NCI-H2029 (cell line): ENCODE measurements around the gene GPR33.
"Not testable (repeated sequence)": the region's sequence is repeated elsewhere in the genome, so short reads cannot be mapped to it uniquely, and the experiment has no call there.

ENCODE experiments used
- DNase-seq: peaks from one replicate; lab custom pipeline; 2025; lab: John Stamatoyannopoulos, UW

GPR33 gene

DNA sequence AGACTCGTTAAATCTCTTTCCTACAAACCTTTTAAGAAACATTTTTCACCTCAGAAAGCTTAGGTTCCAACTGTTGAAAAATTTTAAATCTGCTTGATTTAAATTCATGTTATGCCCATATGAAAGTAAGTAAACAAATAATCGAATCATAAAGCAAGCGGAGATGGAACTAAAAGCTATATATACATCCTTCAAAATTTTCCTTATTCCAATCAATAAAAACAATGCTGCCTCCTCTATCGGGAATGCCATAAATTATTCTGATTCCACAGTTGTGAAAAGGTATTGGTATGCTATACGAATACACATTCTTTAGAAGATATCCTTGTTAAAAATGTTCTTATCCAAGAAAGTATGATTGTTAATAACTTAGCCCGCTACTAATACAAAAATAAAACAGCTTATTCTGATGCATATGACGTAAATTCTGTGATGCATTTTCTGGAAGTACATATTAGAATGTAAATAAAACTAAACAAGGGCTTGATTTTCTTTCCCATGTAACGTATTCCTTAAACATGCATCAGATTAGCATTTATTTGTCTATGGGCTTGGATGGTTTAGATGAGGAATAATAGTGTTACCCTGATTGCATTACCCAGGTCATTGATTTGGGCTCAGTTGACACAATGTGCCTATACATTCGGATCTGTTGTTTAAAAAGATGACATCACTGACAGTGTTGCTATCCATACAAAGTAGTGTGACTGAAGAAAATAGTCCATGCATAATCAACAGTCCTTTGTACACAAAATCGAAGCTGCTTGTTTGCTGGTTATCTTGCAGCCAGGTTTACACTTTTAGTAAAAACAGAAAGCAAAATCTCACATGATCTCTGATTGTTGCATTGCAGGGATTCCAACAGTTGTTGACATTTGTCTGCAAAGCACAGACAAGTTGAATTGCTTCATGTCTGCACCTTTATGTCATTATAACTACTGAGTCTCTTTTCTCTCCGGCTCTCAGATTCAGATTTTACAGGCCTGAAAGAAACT is 29.9 kb downstream of the GPR33 start:
- no peak for DNase-seq

DNA sequence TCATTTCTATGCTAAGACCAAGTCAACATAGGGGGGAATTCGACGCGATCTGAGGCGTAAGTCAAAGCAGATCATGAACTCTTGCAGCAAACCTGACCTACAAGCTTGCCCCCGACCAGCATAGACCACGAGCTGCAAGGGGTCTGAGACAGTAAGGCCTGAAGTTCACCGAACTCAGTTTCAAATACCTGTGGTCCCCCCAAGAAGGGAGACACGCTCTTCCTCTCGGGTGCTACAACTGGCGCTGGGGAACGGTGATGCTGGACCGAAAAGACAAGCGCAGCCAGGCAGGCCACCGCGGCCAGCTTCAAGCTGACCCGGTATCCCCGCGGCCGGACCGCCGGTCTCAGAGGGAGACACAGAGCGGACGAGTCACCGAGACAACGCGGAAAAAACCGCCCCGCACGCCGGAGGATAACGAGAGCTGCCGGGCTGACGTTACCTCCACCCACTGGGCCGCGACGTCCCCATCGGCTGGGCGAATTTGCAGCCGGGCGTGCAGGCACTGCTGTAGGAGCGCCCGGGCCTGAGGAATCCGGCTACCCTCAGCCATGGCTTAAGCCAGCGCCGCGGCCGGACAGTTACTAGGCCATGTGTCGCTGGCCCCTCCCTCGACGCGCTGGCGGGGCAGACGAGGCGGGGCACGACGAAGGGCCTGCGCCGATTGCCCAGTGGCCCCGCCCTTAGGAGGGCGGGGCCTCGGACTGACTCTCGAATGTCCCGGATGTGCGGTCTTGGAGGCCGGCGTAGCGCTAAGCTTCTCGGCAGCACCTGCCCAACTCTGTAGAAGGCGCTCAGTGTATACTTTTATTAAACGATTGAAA is 30.8 kb downstream of the GPR33 start, which contains the start of gene DTD2:
Gene DTD2 (minus strand): TSS at position 666 of the 824 bp plus-strand sequence. CDS start 113 bp downstream, at position 553.
- peak; percentile 100 for DNase-seq

DNA sequence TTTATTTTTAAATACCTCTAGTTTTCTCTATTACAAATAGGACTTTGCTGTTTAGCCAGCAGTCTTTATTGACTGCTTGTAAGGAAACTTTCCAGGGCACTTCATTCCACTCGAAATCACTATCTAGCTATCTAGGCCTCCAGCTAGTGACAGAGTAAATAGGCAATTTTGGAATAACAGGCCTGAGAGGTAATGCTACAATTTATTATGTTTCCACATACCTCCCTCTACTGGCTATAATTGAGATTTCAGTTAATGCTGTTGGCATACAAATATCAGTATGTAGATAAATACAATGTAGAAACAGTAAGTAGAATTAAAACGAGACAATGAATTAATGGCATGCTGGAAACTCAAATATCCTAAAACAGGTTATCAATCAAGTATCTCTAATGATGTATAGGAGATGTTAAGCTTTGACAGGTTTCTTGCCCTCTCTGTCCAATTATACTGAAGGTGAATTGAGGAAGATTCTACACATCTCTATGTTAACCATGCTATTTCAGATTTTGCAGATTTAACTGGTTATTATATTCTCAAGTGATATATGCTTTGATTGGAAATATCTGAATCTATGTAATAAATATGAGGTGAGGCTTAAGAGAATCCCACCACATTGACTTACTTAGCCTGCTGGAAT is 37.7 kb downstream of the GPR33 start:
- DNase-seq = peak; percentile 83

DNA sequence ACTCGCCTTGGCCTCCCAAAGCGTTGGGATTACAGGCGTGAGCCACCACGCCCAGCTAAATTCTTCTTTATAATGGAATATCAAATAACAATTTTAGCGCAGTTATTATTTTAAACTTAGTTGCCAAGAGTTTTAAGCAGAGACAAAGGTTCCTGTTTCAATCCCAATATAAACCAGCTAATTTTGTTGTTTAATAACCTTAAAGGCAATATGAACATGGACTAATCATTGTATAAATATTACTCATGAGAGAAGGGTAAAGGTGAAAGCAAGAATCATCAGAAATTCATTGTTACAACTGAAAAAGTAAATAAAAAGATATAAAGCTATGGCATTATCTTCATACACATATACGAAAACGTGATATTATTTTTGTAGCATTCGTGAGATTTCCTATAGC is 38.7 kb downstream of the GPR33 start:
- DNase-seq = no peak

DNA sequence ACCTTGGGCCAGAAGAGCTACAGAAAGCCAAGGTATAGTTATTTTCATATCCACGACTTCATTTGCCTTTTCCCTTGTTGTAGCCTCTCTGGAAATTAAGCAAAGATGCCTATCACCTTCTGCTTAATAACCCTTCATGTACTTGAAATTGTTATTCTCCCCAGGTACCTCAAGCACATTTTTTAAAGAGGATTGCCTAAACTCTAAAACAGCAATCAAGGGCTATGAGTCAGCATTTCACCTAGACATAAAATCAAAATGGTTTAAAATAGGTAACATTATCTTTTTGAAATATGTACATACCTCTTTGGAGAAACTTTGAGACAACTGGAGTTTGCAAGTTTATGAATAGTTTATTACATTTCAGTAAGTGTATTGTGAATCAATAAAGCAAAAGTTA is 42.1 kb downstream of the GPR33 start:
- DNase-seq = no peak

DNA sequence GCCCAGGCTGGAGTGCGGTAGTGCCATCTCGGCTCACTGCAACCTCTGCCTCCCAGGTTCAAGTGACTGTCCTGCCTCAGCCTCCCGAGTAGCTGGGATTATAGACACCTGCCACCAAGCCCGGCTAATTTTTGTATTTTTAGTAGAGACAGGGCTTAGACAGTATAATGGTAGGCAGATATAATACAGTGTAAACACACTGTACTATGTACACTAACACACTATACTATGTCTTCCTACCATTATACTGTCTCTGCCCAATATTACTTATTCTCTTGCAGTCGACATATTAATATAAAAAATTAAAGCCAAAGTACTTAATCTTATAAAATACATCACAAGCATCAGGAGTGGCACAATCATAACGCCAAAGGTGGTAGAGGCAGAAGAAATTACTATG is 45.6 kb downstream of the GPR33 start:
- no peak for DNase-seq

DNA sequence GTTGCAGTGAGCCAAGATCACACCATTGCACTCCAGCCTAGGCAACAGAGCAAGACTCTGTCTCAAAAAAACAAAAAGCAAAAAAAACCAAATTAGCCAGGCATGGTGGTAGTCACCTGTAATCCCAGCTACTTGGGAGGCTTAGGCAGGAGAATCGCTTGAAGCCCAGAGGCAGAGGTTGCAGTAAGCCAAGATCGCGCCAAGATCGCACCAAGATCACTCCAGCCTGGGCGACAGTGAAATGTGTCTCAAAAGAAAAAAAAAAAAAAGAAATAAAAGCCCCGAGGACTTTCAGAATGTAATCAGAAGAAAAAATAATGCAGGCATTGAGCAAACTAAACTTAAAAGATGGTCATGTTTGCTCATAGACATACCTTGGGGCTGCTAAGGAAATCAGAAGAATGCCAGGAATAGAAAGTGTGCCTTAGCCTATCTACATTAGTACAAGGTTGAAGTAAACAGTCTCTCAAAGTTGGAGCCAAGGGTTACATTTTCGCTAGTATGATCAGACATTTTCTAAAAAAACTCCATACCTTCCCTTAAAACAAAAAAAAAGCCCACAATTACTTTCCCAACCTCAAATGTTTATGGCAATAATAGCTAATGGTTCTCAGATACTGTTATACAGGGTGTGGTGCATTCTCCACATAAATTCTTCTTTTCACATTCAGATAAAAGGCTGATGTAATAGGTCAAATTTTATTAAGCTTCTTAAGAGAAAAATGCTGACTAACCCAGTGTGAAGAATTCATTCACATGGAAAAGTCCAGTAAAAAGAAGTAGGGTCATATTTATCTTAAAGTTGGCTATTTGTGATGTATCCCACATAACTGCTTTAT is 46.3 kb downstream of the GPR33 start:
- DNase-seq = no peak

DNA sequence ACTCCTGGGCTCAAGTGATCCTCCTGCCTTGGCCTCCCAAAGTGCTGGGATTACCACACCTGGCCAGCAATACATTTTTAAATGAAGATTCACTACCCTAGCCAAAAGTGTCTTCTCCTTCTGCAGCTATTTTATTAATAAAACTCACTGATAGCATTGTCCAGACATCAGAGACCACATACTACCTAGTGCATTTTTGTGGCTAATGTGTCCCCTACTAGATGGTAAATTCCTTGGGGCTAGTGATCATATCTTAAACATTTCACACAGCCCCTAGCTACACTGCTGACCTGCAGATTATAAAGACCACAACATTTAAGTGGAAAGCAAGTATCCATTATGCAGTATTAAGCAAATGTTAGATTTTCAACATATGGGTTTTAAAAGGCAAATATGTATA is 47.6 kb downstream of the GPR33 start:
- no peak for DNase-seq

DNA sequence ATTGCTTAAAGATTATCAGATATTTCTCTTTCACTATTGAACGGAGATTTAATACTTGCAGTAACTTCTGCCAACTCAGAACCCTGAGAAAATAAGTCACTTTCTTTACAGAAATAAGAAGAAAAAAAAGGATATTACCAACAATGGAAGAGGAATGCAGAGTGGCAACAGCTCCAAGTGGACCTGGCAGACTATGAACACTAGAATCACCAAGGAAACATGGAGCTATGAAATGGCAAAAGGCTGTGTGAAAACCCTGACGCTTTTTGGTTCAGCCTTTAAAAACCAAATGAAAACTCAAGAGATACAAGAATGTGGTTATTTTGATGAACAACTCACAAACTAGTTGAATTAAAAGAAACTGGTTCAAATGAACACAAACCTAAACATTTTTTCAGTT is 48.3 kb downstream of the GPR33 start:
- DNase-seq = no peak

DNA sequence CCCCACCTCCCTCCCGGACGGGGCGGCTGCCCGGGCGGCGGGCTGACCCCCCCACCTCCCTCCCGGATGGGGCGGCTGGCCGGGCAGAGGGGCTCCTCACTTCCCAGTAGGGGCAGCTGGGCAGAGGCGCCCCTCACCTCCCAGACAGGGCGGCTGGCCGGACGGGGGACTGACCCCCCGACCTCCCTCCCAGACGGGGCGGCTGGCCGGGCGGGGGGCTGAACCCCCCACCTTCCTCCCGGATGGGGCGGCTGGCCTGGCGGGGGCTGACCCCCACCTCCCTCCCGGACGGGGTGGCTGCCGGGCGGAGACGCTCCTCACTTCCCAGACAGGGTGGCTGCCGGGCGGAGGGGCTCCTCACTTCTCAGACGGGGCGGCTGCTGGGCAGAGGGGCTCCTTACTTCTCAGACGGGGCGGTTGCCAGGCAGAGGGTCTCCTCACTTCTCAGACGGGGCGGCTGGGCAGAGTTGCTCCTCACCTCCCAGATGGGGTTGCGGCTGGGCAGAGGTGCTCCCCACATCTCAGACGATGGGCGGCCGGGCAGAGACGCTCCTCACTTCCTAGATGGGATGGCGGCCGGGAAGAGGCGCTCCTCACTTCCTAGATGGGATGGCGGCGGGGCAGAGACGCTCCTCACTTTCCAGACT is 50.7 kb downstream of the GPR33 start:
- DNase-seq = not testable (repeated sequence)

DNA sequence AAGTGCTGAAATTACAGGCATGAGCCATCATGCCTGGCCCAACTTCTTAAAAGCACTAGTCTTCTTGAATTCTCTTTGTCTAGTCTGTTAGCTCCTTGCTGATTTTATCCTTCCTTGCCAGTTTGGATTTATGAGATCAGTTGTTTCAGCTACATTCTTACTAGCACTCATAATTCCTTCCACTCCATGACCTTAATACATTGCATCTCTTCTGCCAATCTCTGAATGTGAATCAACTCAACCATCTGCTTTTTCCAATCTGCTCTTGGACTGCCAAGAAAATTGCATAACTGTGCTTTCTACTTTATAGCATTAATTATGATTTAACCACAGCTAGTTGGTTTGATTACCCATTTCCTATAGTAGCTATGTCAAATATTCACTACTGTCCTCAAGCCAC is 52.6 kb downstream of the GPR33 start:
- no peak for DNase-seq
